HG02588 (cell line): ENCODE data around the gene RSAD1.

Experiments
- ATAC-seq: cut with Tn5 transposase; IDR thresholded peaks from one replicate; pipeline ENCODE4 v1.9.1; 2021; ENCODE audit warnings: mild to moderate bottlenecking, moderate library complexity; ENCODE audit not compliant: unreplicated experiment

RSAD1 gene

DNA sequence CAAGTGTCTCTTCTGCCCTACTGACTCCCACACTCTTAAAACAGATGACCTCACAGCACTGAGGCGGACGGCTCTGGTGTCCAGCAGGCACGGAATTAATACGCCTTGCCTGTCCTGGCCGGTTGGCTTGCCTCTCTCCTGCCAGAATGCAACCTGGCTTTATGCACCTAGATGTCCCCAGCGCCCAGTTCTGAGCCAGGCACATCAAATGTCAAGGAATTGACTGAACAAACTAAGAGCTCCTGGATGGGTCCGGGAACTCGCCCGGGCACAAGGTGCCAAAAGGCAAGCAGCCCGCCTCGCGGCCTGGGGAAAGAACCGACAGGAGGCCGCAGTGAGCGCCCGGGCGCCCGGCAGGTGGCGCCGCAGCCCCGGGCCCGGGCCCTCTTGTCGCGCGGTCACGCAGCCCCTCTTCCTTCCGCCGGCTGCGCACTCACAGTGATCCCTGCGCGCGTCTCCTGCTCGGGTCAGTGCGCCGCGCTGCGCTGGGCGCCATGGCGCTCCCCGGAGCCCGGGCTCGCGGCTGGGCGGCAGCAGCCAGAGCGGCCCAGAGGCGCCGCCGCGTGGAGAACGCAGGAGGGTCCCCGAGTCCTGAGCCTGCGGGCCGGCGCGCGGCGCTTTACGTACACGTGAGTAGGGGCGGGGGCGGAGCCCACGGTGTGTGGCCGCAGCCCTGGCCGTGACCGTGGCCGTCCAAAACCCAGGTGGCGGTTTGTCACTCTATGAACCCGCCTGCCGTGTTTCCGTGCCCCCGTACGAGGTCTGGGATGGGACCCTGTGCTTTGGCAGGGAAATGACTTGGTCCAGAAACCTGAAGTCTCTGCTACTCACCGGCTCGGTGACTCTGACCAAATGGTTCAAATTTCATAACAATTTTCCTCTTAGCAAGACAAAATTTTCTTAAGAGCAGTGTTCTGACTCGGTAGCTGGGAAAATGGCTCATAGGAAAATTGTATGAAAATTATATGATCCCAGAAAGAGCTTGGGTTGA lies at the start of gene RSAD1:
RSAD1 (plus strand) TSS at position 470 of the 991 bp plus-strand sequence; CDS start at position 495, 25 bp downstream.
- ATAC-seq: peak; percentile 89

GRCh38 chr17:50429793-50430192 lies 48.9 kb upstream of the RSAD1 start:
- ATAC-seq: no peak

DNA sequence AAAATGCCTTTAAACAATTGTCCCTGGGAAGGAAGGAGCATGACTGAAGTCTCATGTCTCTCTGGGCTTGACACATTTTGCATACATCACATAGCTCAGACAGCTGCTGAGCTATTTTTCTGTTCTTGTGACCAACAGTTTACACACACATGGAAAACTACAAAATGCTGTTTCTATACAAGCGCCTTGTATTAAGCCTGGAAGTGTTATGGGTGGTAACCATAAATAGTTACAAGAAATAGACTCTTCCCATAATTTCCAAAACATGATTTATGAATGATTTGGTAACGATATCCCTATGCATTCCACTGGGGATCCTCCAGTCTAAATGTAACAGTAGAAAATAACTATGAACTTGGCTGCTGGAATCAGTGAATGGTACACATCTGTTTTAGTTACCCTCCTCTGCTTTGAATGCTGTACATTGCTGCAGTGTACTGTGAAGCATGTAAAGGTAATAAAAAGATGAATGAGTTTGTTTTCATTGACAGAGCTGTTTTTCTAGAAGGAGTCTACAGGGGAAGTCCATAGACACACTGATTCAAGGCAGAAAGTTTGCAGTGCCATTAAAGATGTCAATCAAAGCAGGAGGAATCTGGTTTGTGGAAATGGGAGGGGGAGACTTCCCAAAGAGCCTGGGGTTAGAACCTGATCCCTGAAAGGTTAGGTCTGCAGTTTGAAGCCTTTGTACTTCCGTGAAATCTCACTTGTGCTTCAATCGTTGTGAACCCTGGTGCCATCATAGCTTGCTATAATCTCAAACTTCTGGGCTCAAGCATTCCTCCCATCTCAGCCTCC lies 47.6 kb upstream of the RSAD1 start:
- no peak for ATAC-seq

GRCh38 chr17:50432125-50432762 lies 46.4 kb upstream of the RSAD1 start:
- ATAC-seq: no peak

DNA sequence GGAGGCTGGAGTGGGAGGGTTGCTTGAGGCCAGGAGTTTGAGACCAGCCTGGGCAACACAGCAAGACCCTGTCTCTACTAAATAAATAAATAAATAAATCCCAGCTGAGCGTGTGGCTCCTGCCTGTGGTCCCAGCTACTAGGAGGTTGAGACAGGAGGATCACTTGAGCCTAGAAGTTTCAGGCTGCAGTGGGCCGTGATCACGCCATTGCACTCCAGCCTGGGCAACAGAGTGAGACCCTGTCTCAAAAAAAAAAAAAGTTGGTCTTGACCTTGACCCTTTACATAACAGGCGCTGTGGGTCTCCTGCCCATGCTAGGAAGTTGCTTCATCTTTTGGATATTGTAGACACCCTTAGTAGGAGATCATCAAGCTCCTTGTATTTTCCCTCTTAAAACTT lies 41.3 kb upstream of the RSAD1 start:
- ATAC-seq: no peak

DNA sequence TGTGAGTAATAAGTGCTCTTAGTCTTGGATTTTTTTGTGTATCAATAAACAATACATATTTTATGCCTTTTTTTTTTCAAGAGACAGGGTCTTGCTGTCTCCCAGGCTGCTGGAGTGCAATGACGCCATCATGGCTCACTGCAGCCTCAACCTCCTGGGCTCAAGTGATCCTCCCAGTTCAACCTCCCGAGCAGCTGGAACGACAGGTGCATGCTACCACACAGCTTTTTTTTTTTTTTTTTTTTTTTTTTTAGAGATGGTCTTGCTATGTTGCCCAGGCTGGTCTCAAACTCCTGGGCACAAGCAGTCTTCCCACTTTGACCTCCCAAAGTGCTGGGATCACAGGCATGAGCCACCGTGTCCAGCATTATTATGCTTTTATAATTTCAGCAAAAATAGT lies 39.7 kb upstream of the RSAD1 start:
- no peak for ATAC-seq

GRCh38 chr17:50440172-50440837 lies 38.4 kb upstream of the RSAD1 start:
- ATAC-seq: no peak

DNA sequence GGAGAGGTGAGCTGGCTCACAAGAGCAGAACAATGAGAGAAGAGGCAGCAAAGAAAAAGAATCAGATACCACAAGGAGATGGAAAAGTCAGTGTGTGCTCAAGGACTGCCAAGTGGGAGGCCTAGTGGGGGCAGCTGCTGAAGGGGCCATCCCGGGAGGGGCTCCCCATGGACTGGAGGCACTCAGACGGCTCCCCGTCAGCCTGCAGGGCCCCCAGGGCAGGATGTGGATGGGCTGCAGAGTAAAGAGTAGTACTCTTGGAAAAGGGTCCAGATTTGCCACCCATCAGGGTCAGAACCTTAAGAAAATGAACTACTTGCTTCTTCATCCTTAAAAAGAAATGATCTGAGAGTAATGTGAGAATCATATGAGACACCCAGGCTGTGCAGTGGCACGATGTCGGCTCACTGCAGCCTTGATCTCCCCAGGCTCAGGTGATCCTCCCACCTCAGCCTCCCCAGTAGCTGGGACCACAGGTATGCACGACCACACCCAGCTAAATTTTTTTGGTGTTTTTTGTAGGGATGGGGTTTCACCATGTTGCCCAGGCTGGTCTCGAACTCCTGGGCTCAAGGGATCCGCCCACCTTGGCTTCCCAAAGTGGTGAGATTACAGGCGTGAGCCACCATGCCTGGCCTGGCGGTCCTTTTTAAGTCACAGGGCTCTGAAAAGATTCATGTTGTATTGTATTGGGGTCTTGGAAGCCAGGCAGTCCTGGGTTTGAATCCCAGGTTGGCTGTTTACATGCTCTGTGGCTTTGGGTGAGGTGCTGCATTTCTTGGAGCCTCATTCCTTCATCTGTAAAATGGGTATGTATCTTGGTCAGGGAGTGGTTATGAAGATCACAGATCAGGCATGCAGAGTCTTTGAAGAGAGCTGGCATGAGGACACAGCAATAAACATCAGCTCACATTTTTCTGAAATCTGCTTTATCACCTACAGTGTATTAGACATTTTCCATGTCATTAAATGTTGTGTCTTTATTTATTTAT lies 37.5 kb upstream of the RSAD1 start:
- no peak for ATAC-seq

GRCh38 chr17:50443505-50443974 lies 35.1 kb upstream of the RSAD1 start:
- ATAC-seq: no peak

DNA sequence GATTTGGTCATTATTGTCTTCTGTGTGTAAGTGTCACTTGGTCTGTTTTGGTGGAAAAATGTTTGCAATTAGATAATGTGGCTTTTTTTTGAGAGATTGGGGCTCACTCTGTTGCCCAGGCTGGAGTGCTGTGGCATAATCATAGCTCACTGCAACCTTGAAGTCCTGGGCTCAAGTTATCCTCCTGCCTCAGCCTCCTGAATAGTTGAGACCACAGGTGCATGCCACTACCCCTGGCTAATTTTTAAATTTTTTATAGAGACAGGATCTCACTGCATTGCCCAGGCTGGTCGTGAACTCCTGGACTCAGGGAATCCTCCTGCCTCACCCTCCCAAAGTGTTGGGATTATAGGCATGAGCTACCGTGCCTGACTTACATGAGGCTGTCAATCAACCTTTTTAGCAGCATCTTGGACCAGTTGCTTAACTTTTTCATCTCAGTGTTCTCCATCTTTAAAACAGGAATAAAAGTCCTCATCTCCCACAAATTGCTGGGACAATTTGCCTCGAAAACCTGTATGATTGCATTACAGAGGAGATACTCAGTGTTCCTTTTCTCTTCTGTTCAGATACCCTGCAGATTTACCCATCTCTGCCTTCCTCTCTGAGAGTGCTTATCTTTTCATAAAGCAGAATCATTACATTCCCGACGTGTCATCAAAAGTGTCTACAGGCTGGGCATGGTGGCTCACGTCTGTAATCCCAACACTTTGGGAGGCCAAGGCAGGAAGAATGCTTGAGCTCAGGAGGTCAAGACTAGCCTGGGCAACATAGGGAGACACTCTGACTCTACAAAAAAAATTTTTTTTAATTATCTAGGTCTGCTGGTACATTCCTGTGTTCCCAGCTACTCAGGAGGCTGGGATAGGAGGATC lies 33.6 kb upstream of the RSAD1 start:
- no peak for ATAC-seq

- no peak for ATAC-seq
Measured at GRCh38 chr17:50445730-50446325, 32.8 kb upstream of the RSAD1 start.

DNA sequence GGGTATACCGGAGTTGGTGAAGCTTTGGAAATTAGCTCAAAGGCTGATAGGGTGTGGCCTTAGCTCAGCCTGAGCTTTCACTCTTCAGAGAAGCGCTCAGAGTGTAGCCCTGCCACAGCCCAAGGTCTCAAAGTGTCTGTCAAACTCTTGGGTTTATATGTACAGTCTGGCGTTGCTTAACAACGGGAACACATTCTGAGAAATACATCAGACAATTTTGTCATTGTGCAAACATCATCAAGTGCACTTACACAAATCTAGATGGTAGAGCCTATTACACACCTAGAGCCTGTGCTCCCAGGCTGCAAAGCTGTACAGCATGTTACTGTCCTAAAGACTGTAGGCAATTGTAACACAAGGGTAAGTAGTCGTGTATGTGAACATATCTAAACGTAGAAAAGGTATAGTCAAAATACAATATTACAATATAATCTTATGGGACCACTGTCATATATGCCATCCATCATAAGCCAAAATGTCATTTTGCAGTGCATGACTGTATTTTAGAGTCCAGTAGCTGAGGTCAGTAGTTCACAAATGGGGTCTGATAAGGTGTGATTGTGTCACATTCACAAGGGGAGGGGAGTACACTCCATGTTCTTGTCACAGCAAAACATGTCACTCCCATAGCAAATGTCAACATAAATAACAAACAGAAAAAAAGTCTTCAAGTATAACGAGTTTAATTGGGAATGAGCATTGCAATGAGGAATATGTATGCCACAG lies 30.6 kb upstream of the RSAD1 start:
- ATAC-seq: no peak

- ATAC-seq: no peak
Measured at GRCh38 chr17:50448643-50449042, 30.0 kb upstream of the RSAD1 start.

GRCh38 chr17:50451943-50452629 lies 26.6 kb upstream of the RSAD1 start:
- no peak for ATAC-seq

DNA sequence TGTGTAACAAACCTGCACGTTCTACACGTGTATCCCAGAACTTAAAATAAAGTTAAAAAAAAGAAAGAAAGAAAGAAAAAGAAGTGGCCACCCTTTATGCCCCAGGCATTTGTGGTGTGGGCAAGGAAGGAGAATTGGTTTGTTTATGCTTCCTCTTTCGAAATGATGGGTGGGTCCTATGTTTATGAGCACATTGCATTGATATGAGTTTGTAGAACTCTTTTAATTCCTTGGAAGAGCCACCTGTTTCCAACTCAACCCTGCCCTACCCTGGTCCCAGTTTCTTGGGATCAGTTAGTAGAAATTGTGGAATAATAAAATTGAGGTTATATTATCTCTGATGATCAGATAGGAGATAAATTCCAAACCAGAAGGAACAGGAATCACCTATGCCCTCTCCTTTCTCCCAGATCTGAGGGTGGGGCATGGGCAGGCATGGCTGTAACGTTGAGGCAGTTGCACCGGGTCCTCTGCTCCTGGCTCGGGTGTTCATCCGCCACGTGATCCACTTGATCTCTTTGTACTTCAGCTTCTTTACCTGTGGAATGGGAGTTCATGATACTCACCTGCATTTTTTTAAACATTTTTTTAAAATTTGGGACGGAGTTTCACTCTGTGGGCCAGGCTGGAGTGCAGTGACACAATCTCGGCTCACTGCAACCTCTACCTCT lies 25.9 kb upstream of the RSAD1 start:
- ATAC-seq: no peak

DNA sequence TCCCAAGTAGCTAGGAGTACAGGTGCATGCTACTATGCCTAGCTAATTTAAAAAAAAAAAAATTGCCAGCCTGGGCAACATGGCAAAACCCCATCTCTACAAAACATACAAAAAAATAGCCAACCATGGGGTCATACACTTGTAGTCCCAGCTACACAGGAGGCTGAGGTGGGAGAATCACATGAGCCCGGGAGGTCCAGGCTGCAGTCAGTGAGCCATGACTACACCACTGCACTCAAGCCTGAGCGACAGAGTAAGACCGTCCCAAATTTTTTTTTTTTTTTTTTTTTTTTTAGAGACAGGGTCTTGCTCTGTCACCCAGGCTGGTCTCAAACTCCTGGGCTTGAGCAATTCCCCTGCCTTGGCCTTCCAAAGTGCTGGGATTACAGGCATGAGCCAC lies 24.8 kb upstream of the RSAD1 start:
- ATAC-seq: no peak
